ENCODE results near the gene MRM2.

Gene MRM2

GRCh38 chr7:2259480-2259879, 17.5 kb upstream of the MRM2 start:
- no peak for DNase-seq (ENCODE audit: low read depth)
- TF ChIP-seq CTCF (IDR thresholded peaks at IDR 0.05; ENCODE audit: control insufficient read depth, insufficient read depth, low read depth, low read length, missing control alignments): no peak
- H3K4me3 ChIP-seq (ENCODE audit: control insufficient read depth, low read depth, low read length): no peak overlapping the region

GRCh38 chr7:2258661-2259365, 16.8 kb upstream of the MRM2 start:
- DNase-seq (ENCODE audit: low read depth): no peak
- no peak overlapping the region for H3K4me3 ChIP-seq (ENCODE audit: control insufficient read depth, low read depth, low read length)
- TF ChIP-seq CTCF (IDR thresholded peaks at IDR 0.05; ENCODE audit: control insufficient read depth, insufficient read depth, low read depth, low read length, missing control alignments): no peak

DNA sequence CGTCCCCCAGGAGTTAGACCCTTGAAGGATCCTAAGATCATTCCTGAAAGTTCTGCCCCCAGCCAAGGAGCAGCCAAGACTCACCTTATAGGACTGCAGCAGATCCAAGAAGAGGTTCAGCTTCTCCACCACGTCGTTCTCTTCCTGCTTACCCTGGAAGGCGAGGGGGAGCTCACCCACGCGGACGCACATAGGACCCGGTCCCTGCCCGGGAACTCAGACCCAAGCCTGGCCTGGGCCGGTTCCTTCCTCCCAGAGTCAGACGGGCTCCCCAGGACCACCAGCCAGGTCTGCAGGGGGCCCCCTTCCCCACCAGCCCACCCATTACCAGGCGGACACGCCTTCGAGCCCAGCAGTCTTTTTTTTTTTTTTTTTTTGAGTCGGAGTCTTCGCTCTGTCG, 15.6 kb upstream of the MRM2 start:
- DNase-seq (ENCODE audit: low read depth): no peak
- no peak for TF ChIP-seq CTCF (IDR thresholded peaks at IDR 0.05; ENCODE audit: control insufficient read depth, insufficient read depth, low read depth, low read length, missing control alignments)
- H3K4me3 ChIP-seq (ENCODE audit: control insufficient read depth, low read depth, low read length): no peak overlapping the region

GRCh38 chr7:2257046-2257551, 15.1 kb upstream of the MRM2 start:
- no peak overlapping the region for H3K4me3 ChIP-seq (ENCODE audit: control insufficient read depth, low read depth, low read length)
- no peak for TF ChIP-seq CTCF (IDR thresholded peaks at IDR 0.05; ENCODE audit: control insufficient read depth, insufficient read depth, low read depth, low read length, missing control alignments)
- no peak for DNase-seq (ENCODE audit: low read depth)

- no peak for DNase-seq (ENCODE audit: low read depth)
- H3K4me3 ChIP-seq (ENCODE audit: control insufficient read depth, low read depth, low read length): no peak overlapping the region
- no peak for TF ChIP-seq CTCF (IDR thresholded peaks at IDR 0.05; ENCODE audit: control insufficient read depth, insufficient read depth, low read depth, low read length, missing control alignments)
These were observed 14.5 kb upstream of the MRM2 start for GRCh38 chr7:2256306-2257045.

- H3K4me3 ChIP-seq (ENCODE audit: control insufficient read depth, low read depth, low read length): no peak overlapping the region
- TF ChIP-seq CTCF (IDR thresholded peaks at IDR 0.05; ENCODE audit: control insufficient read depth, insufficient read depth, low read depth, low read length, missing control alignments): no peak
- no peak for DNase-seq (ENCODE audit: low read depth)
These were observed 13.4 kb upstream of the MRM2 start for GRCh38 chr7:2255145-2256139.

Measured in AG09309 (cell line).